Keratinocyte (primary cell): Measurements from ENCODE around the gene FOXD2. TPM values are rescaled to one million over a fixed set of nuclear protein-coding genes. Genes with fewer than 3 reads are reported as not detected.

Source experiments
- DNase-seq: peaks from one replicate; pipeline ENCODE4 v3.0.0-alpha.2; 2011; ENCODE audit warnings: low read depth, missing footprints, low spot score
- FAIRE-seq: peaks from 2 replicates; lab custom pipeline; 2011; peaks lifted over from hg19 to GRCh38; lab: Jason Lieb, UNC
- H2AFZ ChIP-seq: 2 replicates; pipeline ENCODE4 v1.6.0; 2012; ENCODE audit warnings: low read length, control low read depth, inconsistent platforms; ENCODE audit not compliant: control insufficient read depth
- H3K27ac ChIP-seq: 2 replicates; pipeline ENCODE4 v1.5.1; 2011; ENCODE audit warnings: low read length; ENCODE audit not compliant: control insufficient read depth, insufficient read depth
- H3K27me3 ChIP-seq: 3 replicates; pipeline ENCODE4 v1.6.0; 2011; ENCODE audit warnings: low read length; ENCODE audit not compliant: control insufficient read depth, insufficient read depth; ENCODE audit errors: extremely low read depth
- H3K36me3 ChIP-seq, 2 experiments: 2 replicates in 1 of 2; 3 replicates in 1 of 2; pipeline ENCODE4 v1.5.1; 2011; ENCODE audit warnings: low read length in 2 of 2, mild to moderate bottlenecking in 1 of 2; ENCODE audit not compliant: control insufficient read depth in 2 of 2, insufficient read depth in 2 of 2; ENCODE audit errors: extremely low read depth in 1 of 2
- H3K4me1 ChIP-seq: 3 replicates; pipeline ENCODE4 v1.5.1; 2011; ENCODE audit warnings: low read length; ENCODE audit not compliant: control insufficient read depth, insufficient read depth; ENCODE audit errors: extremely low read depth
- H3K4me2 ChIP-seq: 3 replicates; pipeline ENCODE4 v1.6.0; 2011; ENCODE audit warnings: low read depth, low read length; ENCODE audit not compliant: control insufficient read depth, insufficient read depth; ENCODE audit errors: extremely low read depth
- H3K4me3 ChIP-seq, 3 experiments: fragments of 200-600 bp in 1 of 3; sonication (generic) in 1 of 3; 2 replicates in 2 of 3; 3 replicates in 1 of 3; pipeline ENCODE4 v1.5.1; 2011 to 2016; ENCODE audit warnings: low read length in 3 of 3, mild to moderate bottlenecking in 3 of 3, control low read depth in 2 of 3, inconsistent platforms in 1 of 3, low read depth in 1 of 3, mixed read lengths in 1 of 3, mixed run types in 1 of 3, moderate library complexity in 1 of 3; ENCODE audit not compliant: control insufficient read depth in 2 of 3, insufficient read depth in 2 of 3; ENCODE audit errors: extremely low read depth in 1 of 3
- H3K79me2 ChIP-seq: 2 replicates; pipeline ENCODE4 v1.6.0; 2012; ENCODE audit warnings: low read length; ENCODE audit not compliant: control insufficient read depth, insufficient read depth
- H3K9ac ChIP-seq: 3 replicates; pipeline ENCODE4 v1.6.0; 2011; ENCODE audit warnings: low read length; ENCODE audit not compliant: control insufficient read depth, insufficient read depth; ENCODE audit errors: extremely low read depth
- H3K9me1 ChIP-seq: 3 replicates; pipeline ENCODE4 v1.6.0; 2011; ENCODE audit warnings: low read length; ENCODE audit not compliant: control insufficient read depth, insufficient read depth; ENCODE audit errors: extremely low read depth
- H3K9me3 ChIP-seq: 2 replicates; pipeline ENCODE4 v1.5.1; 2012; ENCODE audit warnings: low read depth, low read length; ENCODE audit not compliant: control insufficient read depth
- H4K20me1 ChIP-seq: 3 replicates; pipeline ENCODE4 v1.6.0; 2011; ENCODE audit warnings: low read length; ENCODE audit not compliant: control insufficient read depth, insufficient read depth; ENCODE audit errors: extremely low read depth
- EZH2 ChIP-seq: IDR thresholded peaks from one replicate; pipeline ENCODE4 v1.6.1; 2012; ENCODE audit warnings: inconsistent platforms, mild to moderate bottlenecking, low read length, moderate library complexity
- dilution Hi-C: fragments of 300-500 bp; cut with MboI; formaldehyde crosslinking; loops from one replicate; pipeline ENCODE4 v1.7.0; 2020; ENCODE audit warnings: low sequenced_read_pairs; ENCODE audit not compliant: extremely low pct_ligation_motif_present
- polyA plus RNA-seq, 5 experiments: library from polyadenylated mRNA; depleted of rRNA in 3 of 5; stranded (reverse) in 3 of 5; stranded (forward) in 1 of 5; unstranded in 1 of 5; fragments of >200 nt; gene quantifications; 1 replicate in 1 of 5; 2 replicates in 3 of 5; 3 replicates in 1 of 5; pipeline versions ENCODE4 v1.2.1 to v1.2.3, GENCODE V29; 2011 to 2012; ENCODE audit warnings: missing spikeins in 2 of 5, low read depth in 1 of 5, low replicate concordance in 1 of 5
- TF ChIP-seq, protein P1 (sequence below), 3 experiments: IDR thresholded peaks in 1 of 3; conservative IDR thresholded peaks in 1 of 3; optimal IDR thresholded peaks in 1 of 3; 2 replicates in 2 of 3; 3 replicates in 1 of 3; pipeline versions ENCODE3 to v1.5.1; 2011; ENCODE audit warnings: low read length in 3 of 3, mild to moderate bottlenecking in 3 of 3, moderate library complexity in 2 of 3, control low read depth in 1 of 3, inconsistent platforms in 1 of 3; ENCODE audit not compliant: insufficient read depth in 2 of 3; ENCODE audit errors: extremely low read depth in 1 of 3

Gene FOXD2
- polyA plus RNA-seq, 1 donor (not counting 4 experiments of a cell fraction or from before 2014, with no cell fraction given) = 0.04 TPM

DNA sequence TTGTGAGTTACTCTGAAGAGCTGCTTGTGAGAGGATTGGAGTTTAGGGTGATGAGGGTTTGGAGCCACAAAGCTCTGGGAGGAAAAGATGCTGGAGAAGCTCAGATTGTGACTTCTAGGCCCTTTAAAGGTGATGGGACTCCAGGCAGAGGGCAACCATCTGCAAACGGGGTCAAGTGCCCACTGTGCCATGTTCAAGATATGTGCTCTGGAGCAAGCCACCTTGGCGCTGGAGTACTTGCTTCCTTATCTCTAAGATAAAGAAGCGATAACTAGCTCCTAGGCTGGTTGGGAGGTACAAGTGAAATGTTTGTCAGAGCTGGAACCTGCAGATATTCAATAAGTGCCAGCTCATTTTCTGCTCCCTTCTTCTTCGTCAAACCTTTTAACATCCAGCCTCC is 36.1 kb upstream of the FOXD2 start:
- Histone ChIP-seq H3K4me1 (no peaks in the 10 kb centered on the region), H3K9me3 (no peaks in the 10 kb centered on the region), H3K4me3 (no peak overlapping the region), H3K36me3 (no peaks in the 10 kb centered on the region), H2AFZ (no peak overlapping the region), H3K9ac (no peak overlapping the region), H3K4me2 (no peak overlapping the region), H4K20me1 (no peaks in the 10 kb centered on the region), H3K27me3 (peaks cover 10% of the 10 kb centered on the region), H3K79me2 (no peaks in the 10 kb centered on the region), H3K9me1 (no peaks in the 10 kb centered on the region), H3K27ac (no peak overlapping the region)
- no peak for TF ChIP-seq EZH2
- TF ChIP-seq, protein P1, sequence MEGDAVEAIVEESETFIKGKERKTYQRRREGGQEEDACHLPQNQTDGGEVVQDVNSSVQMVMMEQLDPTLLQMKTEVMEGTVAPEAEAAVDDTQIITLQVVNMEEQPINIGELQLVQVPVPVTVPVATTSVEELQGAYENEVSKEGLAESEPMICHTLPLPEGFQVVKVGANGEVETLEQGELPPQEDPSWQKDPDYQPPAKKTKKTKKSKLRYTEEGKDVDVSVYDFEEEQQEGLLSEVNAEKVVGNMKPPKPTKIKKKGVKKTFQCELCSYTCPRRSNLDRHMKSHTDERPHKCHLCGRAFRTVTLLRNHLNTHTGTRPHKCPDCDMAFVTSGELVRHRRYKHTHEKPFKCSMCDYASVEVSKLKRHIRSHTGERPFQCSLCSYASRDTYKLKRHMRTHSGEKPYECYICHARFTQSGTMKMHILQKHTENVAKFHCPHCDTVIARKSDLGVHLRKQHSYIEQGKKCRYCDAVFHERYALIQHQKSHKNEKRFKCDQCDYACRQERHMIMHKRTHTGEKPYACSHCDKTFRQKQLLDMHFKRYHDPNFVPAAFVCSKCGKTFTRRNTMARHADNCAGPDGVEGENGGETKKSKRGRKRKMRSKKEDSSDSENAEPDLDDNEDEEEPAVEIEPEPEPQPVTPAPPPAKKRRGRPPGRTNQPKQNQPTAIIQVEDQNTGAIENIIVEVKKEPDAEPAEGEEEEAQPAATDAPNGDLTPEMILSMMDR (optimal IDR thresholded peaks at IDR 0.05 in 1 of 3, IDR thresholded peaks at IDR 0.05 in 1 of 3, conservative IDR thresholded peaks at IDR 0.05 in 1 of 3; ENCODE audit: extremely low read depth in 1 of 3, insufficient read depth in 2 of 3, low read length in 3 of 3) = no peak
- FAIRE-seq = no peak
- no peak for DNase-seq
- dilution Hi-C loops = no loop called here

DNA sequence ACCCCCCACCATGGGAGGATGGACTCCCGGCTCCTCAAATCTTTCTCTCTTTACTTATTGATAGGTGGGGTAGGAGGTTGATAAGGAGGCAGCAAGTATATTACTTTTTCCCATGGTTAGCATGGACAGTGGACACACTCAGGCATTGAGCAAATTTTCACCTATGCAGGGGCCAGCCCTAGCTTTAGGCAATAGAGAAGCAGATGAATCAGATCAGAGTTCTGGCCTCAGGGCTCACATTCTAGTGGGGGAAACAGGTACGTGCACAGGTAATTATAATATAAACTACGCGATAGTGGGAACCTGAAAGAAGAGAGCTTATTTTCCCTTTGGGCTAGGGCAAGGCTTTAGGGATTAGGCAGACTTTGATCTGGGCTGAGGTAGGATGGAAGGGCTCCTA is 35.3 kb upstream of the FOXD2 start:
- FAIRE-seq (no peak), DNase-seq (no peak)
- no peaks in the 10 kb centered on the region for H3K36me3 ChIP-seq
- dilution Hi-C loops = no loop called here
- no peaks in the 10 kb centered on the region for H3K9me3 ChIP-seq
- no peaks in the 10 kb centered on the region for H4K20me1 ChIP-seq
- H3K4me2 ChIP-seq = no peak overlapping the region
- no peak overlapping the region for H2AFZ ChIP-seq
- TF ChIP-seq, protein P1 (optimal IDR thresholded peaks at IDR 0.05 in 1 of 3, IDR thresholded peaks at IDR 0.05 in 1 of 3, conservative IDR thresholded peaks at IDR 0.05 in 1 of 3; ENCODE audit: extremely low read depth in 1 of 3, insufficient read depth in 2 of 3, low read length in 3 of 3) = no peak
- no peak for TF ChIP-seq EZH2
- no peak overlapping the region for H3K4me3 ChIP-seq
- no peaks in the 10 kb centered on the region for H3K4me1 ChIP-seq
- no peaks in the 10 kb centered on the region for H3K9me1 ChIP-seq
- H3K27ac ChIP-seq = no peak overlapping the region
- H3K9ac ChIP-seq = no peak overlapping the region
- peaks cover 10% of the 10 kb centered on the region for H3K27me3 ChIP-seq
- no peaks in the 10 kb centered on the region for H3K79me2 ChIP-seq
